ENCODE measurements around the gene C6orf58.

C6orf58 gene

DNA sequence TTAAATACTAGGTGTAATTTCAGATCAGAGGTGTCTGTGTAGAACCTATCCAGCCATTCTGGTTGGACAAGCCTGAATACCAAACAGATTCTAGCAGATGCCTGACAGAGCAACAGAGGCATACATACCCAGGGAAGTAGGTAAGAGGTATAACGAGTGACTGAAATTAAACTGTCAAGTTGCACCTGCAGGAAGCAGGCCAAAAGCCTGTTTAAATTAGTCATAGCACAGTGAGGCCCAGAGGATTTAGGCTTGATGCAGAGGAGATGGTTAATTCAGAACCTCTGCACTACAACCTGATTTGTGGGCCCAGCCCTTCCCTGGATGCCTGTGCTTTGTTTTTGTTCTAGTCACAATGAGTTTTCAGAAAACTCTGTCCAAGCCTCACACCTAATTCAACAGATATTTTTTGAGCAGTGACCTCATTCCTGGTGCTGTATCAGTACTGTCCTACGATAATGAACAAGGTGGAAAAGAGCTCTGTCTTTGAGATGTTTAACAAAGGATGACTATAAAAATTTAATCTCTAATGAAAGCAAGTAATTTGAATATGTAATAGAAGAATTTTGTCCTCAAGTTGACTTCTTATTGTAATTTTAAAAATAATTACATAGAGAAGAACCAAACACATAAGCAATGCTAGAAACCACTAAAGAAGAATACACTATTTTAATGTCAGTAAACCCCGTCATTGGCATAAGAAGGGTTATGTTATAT, 31.7 kb downstream of the C6orf58 start:
- no peak overlapping the region for H3K4me2 ChIP-seq (ENCODE audit: low read depth, low read length)
- no peaks in the 10 kb centered on the region for H3K9me3 ChIP-seq (replicated peaks; ENCODE audit: insufficient read depth, low read length)
- H3K27ac ChIP-seq (ENCODE audit: low read length): no peak overlapping the region
- no peaks in the 10 kb centered on the region for H3K9me2 ChIP-seq (replicated peaks; ENCODE audit: insufficient read depth, low read length)
- TF ChIP-seq, protein P1, sequence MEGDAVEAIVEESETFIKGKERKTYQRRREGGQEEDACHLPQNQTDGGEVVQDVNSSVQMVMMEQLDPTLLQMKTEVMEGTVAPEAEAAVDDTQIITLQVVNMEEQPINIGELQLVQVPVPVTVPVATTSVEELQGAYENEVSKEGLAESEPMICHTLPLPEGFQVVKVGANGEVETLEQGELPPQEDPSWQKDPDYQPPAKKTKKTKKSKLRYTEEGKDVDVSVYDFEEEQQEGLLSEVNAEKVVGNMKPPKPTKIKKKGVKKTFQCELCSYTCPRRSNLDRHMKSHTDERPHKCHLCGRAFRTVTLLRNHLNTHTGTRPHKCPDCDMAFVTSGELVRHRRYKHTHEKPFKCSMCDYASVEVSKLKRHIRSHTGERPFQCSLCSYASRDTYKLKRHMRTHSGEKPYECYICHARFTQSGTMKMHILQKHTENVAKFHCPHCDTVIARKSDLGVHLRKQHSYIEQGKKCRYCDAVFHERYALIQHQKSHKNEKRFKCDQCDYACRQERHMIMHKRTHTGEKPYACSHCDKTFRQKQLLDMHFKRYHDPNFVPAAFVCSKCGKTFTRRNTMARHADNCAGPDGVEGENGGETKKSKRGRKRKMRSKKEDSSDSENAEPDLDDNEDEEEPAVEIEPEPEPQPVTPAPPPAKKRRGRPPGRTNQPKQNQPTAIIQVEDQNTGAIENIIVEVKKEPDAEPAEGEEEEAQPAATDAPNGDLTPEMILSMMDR (IDR thresholded peaks at IDR 0.05; ENCODE audit: low read length): no peak
- TF ChIP-seq EZH2phosphoT487 (IDR thresholded peaks at IDR 0.05; ENCODE audit: low read length) (no peak), EZH2 (optimal IDR thresholded peaks at IDR 0.05; ENCODE audit: low read depth, low read length) (no peak)
- H4K20me1 ChIP-seq (ENCODE audit: insufficient read depth, low read length): no peaks in the 10 kb centered on the region
- H3F3A ChIP-seq (ENCODE audit: insufficient read depth, low read length): no peaks in the 10 kb centered on the region
- no peak overlapping the region for H3K9ac ChIP-seq (ENCODE audit: low read length)
- no peaks in the 10 kb centered on the region for H3K4me1 ChIP-seq (ENCODE audit: low read length)
- no peaks in the 10 kb centered on the region for H3K79me2 ChIP-seq (ENCODE audit: low read length)
- no peaks in the 10 kb centered on the region for H3K36me3 ChIP-seq (replicated peaks; ENCODE audit: insufficient read depth, low read length)
- DNase-seq: no peak
- H3K4me3 ChIP-seq (ENCODE audit: low read length): no peak overlapping the region
- no peak overlapping the region for H2AFZ ChIP-seq (ENCODE audit: low read length)
- H3K27me3 ChIP-seq (replicated peaks; ENCODE audit: insufficient read depth, low read length): no peaks in the 10 kb centered on the region

DNA sequence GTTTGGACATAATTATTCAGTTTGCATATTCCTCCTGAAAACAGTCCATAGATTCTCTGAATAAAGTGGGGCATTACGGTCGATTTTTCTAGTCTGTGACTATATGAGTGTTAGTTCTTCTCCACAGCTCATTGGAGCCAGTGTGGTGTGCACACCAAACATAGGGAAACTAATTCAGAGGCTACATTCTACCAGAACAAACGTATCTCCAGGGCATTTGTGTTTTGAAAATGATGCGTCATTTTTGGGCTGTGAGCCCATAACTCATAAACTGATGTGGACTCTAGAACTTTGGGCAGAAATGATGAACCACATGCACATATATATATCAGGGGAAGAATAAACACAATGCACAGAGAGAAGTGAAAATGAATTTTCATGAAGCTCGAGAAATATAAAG, 41.8 kb downstream of the C6orf58 start:
- Histone ChIP-seq H3K27me3 (replicated peaks; ENCODE audit: insufficient read depth, low read length) (no peaks in the 10 kb centered on the region), H3K36me3 (replicated peaks; ENCODE audit: insufficient read depth, low read length) (no peaks in the 10 kb centered on the region), H3K9me3 (replicated peaks; ENCODE audit: insufficient read depth, low read length) (no peaks in the 10 kb centered on the region), H3F3A (ENCODE audit: insufficient read depth, low read length) (no peaks in the 10 kb centered on the region), H3K79me2 (ENCODE audit: low read length) (no peaks in the 10 kb centered on the region), H3K4me3 (ENCODE audit: low read length) (no peak overlapping the region), H3K4me2 (ENCODE audit: low read depth, low read length) (no peak overlapping the region), H3K4me1 (ENCODE audit: low read length) (no peaks in the 10 kb centered on the region), H3K9ac (ENCODE audit: low read length) (no peak overlapping the region), H3K27ac (ENCODE audit: low read length) (no peak overlapping the region), H3K9me2 (replicated peaks; ENCODE audit: insufficient read depth, low read length) (no peaks in the 10 kb centered on the region), H2AFZ (ENCODE audit: low read length) (no peak overlapping the region), H4K20me1 (ENCODE audit: insufficient read depth, low read length) (no peaks in the 10 kb centered on the region)
- no peak for TF ChIP-seq EZH2phosphoT487 (IDR thresholded peaks at IDR 0.05; ENCODE audit: low read length)
- DNase-seq: no peak

DNA sequence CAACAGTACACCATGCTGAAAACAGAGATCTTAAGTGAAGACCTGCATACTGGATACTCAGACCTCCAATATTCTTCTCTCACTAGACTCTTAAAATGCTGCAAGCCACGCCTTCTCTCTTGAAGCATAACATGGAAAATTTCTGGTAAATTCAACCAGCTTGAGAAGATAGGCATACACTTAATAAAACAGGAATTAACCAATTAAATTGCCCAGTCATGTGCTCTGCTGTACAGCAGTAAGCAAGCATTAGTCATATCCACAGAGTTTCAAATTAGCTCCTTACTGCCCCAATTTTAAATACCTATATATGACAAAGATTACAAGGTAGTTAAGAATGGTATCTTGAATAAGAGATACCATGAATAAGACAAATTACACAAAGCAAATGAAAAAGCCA, 53.8 kb downstream of the C6orf58 start:
- no peak overlapping the region for H3K4me2 ChIP-seq (ENCODE audit: low read depth, low read length)
- no peak for DNase-seq
- no peaks in the 10 kb centered on the region for H4K20me1 ChIP-seq (ENCODE audit: insufficient read depth, low read length)
- no peak overlapping the region for H3K27ac ChIP-seq (ENCODE audit: low read length)
- H3K36me3 ChIP-seq (replicated peaks; ENCODE audit: insufficient read depth, low read length): no peaks in the 10 kb centered on the region
- H2AFZ ChIP-seq (ENCODE audit: low read length): no peak overlapping the region
- H3K9me2 ChIP-seq (replicated peaks; ENCODE audit: insufficient read depth, low read length): no peaks in the 10 kb centered on the region
- H3K4me1 ChIP-seq (ENCODE audit: low read length): no peaks in the 10 kb centered on the region
- H3K4me3 ChIP-seq (ENCODE audit: low read length): no peak overlapping the region
- H3K79me2 ChIP-seq (ENCODE audit: low read length): no peaks in the 10 kb centered on the region
- H3F3A ChIP-seq (ENCODE audit: insufficient read depth, low read length): no peaks in the 10 kb centered on the region
- H3K9me3 ChIP-seq (replicated peaks; ENCODE audit: insufficient read depth, low read length): no peaks in the 10 kb centered on the region
- TF ChIP-seq EZH2 (optimal IDR thresholded peaks at IDR 0.05; ENCODE audit: low read depth, low read length): no peak
- TF ChIP-seq, protein P1 (IDR thresholded peaks at IDR 0.05; ENCODE audit: low read length): no peak
- TF ChIP-seq EZH2phosphoT487 (IDR thresholded peaks at IDR 0.05; ENCODE audit: low read length): no peak
- H3K27me3 ChIP-seq (replicated peaks; ENCODE audit: insufficient read depth, low read length): no peaks in the 10 kb centered on the region
- no peak overlapping the region for H3K9ac ChIP-seq (ENCODE audit: low read length)

DNA sequence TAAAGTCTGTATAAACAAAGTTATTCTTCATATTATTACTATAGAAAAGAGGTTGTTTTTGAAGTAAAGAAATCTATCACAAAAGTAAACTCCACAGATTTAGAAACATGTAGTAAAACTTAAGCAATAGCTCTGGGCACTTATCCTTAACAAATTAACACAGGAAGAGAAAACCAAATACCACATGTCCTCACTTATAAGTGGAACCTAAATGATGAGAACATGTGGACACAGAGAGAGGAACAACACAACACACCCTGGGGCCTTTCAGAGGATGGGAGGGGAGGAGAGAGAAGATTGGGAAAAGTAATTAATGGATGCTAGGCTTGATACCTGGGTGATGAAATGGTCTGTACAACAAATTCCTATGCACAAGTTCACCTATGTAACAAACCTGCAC, 57.2 kb downstream of the C6orf58 start:
- no peaks in the 10 kb centered on the region for H3K4me1 ChIP-seq (ENCODE audit: low read length)
- H3K9me3 ChIP-seq (replicated peaks; ENCODE audit: insufficient read depth, low read length): no peaks in the 10 kb centered on the region
- H3K4me3 ChIP-seq (ENCODE audit: low read length): no peak overlapping the region
- no peaks in the 10 kb centered on the region for H3K27me3 ChIP-seq (replicated peaks; ENCODE audit: insufficient read depth, low read length)
- no peaks in the 10 kb centered on the region for H3K36me3 ChIP-seq (replicated peaks; ENCODE audit: insufficient read depth, low read length)
- no peak overlapping the region for H3K4me2 ChIP-seq (ENCODE audit: low read depth, low read length)
- no peak for TF ChIP-seq EZH2 (optimal IDR thresholded peaks at IDR 0.05; ENCODE audit: low read depth, low read length)
- TF ChIP-seq, protein P1 (IDR thresholded peaks at IDR 0.05; ENCODE audit: low read length): no peak
- TF ChIP-seq EZH2phosphoT487 (IDR thresholded peaks at IDR 0.05; ENCODE audit: low read length): no peak
- no peaks in the 10 kb centered on the region for H3K9me2 ChIP-seq (replicated peaks; ENCODE audit: insufficient read depth, low read length)
- H3K79me2 ChIP-seq (ENCODE audit: low read length): no peaks in the 10 kb centered on the region
- H3F3A ChIP-seq (ENCODE audit: insufficient read depth, low read length): no peaks in the 10 kb centered on the region
- no peak overlapping the region for H2AFZ ChIP-seq (ENCODE audit: low read length)
- no peaks in the 10 kb centered on the region for H4K20me1 ChIP-seq (ENCODE audit: insufficient read depth, low read length)
- no peak overlapping the region for H3K9ac ChIP-seq (ENCODE audit: low read length)
- no peak overlapping the region for H3K27ac ChIP-seq (ENCODE audit: low read length)
- DNase-seq: no peak

Measured in MM.1S (cell line).